NK-92 (cell line): ENCODE measurements around the gene MOCS3.
"Not testable (repeated sequence)": the region's sequence is repeated elsewhere in the genome, so short reads cannot be mapped to it uniquely, and the experiment has no call there.

ENCODE experiments used
- DNase-seq: peaks from one replicate; lab custom pipeline; 2025; ENCODE audit not compliant: unreplicated experiment; lab: John Stamatoyannopoulos, UW

Gene MOCS3

DNA sequence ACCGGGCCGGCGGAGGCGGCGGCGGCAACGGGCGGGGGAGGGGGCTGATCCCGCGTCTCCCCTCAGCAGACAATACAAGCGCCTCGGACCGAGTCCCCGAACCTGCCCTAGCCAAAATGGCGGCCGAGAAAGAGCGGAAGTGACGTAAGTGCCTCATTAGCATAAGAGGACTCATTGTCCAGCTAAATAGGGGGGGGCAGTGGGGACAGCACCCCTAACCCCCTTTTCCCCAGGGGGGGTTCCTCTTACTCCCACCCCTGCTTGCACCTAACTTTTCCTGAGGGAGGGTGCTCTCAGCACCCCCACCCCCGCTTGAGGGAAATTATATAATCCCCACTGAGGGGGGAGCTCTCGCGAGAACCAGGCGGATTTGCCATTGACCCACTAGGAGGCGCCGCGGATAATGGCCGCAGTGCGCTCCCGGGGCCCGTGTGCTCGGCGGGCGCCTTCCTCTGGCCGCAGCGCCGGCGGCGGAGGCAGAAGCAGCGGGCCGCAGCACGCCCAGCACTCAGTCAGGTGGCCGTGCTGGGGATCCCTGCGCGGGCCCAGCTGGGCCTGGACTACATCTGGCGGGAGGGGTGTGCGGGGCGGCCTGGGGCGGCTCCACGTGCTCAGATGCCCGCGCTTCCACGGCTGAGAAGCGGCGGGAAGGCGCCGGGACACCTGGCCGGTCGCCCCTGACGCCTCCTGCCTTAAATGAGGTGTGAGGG is 27.2 kb upstream of the MOCS3 start, which contains the start of gene ADNP:
Gene ADNP, minus strand, starts transcription at position 132 of the 710 bp plus-strand sequence. CDS start 27,441 bp downstream, outside the sequence.
- DNase-seq: peak; percentile 44

DNA sequence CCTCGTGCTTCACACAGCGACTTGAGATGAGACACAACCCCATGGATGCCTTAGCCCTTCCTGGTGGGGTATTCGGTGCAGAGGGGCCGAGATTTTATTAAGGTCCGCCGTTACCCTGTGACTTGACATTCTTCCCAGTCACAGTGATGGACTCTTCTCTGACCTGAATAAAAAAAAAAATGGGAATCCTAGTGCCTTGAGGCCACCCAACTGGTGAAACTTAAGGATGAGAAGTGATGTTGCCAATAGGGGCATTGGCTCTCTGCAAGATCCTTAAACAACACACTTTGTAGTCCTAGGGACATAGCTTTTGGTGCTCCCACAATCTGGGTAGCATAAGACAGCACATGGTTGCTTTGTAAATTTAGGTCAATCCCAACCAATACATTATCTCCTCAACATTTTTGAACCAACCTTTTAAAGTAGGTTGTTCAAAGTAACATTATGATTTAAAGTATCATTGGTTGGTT is 26.6 kb upstream of the MOCS3 start:
- DNase-seq: no peak

DNA sequence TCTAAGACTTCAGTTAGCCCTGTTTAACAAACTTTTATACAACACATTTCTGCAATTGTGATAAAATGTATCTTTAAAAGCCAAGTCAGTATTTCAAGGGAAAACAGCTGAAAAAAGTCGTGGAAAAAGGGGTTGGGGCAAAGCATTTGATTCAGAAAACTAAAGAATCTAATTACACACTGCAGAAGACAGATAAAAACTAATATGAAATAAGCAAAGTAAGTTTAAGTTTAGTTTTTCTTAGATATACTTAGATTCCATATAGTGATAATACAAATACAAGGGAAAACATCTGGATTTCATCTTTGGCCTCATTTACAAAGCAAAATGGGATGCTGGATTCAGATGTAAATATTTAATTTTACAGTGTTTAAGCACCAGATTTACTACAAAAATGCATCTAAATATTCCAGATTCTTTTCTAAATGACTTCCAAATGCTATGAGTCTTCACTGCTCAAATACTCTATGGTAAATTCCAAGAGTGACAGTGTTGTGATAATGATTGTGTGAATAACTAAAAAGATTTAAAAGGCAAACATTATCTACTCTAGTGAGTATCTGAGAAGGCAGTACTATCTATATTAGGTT is 25.8 kb upstream of the MOCS3 start:
- no peak for DNase-seq

DNA sequence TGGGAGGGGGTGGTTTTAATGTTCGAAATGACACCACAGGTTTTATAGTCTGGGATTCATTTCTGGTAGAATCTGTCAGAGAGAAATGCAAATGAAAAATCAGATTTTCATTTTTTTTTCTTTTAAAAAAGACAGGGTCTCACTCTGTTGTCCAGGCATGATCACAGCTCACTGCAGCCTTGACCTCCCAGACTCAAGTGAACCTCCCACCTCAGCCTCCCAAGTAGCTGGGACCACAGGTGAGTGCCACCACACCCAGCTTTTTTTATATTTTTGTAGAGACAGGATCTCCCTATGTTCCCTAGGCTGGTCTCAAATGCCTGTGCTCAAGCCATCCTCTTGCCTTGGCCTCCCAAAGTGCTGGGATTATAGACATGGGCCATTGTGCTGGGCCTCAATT is 25.0 kb upstream of the MOCS3 start:
- DNase-seq: no peak

DNA sequence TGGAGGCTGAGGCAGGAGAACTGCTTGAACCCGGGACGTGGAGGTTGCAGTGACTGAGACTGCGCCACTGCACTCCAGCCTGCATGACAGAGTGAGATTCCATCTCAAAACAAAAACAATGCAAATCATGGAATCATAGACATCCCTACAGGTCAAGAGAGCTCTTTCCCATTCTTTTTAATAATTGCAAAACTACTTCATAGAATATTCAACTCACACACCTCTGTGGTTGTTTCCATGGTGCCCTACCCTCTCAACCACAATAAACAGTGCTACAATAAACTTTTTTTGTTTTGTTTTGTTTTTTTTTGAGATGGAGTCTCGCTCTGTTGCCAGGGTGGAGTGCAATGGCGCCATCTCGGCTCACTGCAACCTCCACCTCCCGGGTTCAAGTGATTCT is 15.5 kb upstream of the MOCS3 start:
- DNase-seq: no peak

DNA sequence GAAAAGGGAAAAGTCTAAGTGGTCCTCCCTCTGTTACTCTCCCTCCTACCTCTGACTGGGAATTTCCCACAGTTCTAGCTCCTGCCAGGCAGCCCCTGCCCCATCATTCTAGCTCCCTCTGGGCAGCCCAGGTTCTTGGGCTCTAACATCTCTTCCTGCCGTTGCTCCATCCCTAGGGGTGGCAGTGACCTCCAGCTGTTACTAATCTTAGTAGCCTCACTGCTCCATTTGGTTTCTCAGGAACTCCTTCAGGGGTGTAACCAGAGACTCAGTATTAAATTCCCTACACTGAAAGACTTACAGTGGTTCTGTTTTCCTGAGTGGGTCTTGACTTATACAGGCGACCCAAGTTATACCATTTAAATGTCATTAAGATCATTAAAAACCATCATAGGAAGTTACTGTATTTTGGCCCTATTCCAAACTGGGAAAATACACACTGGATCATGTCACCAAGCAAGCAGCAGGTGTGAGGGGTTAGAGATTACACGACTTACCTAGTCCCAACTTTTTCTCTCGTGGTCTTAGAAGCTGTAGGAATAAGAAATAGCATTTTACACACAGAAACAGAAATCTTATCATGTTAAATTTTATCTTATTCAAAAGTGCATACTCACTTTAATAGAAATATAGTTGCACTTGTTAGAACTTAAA is 10.4 kb upstream of the MOCS3 start:
- no peak for DNase-seq

DNA sequence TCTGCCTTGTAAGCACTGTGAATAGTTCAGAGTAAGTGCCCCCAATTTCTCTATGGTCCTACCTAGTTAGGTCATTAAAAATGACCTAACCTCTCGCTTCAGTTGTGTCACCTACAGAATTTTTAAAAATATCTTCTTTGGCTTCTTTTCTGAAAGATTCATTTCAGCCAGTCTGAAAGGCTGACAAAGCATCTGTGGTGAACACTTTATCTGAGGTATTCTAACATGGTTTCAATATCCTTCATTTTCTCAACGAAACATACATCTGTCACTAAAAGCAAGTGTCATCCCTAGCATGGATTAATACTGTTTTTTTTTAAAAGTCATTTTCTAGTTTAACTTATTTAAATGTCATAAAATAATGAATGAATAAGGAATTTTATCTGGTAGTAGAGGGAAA is 5.4 kb upstream of the MOCS3 start:
- no peak for DNase-seq

DNA sequence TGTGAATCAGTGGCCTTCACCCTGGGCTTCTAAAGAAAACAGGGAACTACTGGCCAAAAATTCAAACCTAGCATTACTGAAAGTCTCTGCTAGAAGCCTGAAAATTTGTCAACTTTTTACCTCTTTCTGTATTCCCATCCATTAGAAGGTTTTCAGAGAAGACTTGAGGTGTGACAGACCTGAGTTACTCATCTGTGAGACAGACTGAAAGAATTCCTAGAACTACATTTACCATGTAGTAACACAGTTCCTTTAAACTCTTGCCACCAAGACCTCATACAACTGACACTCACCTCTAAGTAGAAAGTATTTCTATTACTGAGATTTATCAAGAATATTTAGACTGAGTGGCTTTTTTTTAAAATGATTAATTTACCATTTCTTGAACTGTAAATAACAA is 4.8 kb upstream of the MOCS3 start:
- no peak for DNase-seq

DNA sequence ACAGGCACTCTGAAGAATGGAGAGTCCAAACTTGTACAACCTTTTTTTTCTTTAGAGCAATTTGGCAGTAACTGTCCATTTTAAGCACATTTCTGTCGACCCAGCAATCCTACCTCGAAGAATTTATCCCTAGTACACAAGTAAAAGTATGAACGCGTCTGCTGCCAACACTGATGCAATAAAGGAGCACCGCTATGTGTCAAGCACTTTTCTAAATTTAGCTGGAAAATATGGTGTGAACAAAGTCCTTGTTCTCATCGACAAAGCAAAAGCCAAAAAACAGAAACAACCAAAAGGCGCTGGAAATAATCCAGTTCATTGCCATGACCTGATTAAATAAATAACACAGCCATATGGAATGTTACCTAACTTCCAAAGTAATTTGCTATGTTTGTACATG is 1.3 kb upstream of the MOCS3 start:
- DNase-seq: no peak

DNA sequence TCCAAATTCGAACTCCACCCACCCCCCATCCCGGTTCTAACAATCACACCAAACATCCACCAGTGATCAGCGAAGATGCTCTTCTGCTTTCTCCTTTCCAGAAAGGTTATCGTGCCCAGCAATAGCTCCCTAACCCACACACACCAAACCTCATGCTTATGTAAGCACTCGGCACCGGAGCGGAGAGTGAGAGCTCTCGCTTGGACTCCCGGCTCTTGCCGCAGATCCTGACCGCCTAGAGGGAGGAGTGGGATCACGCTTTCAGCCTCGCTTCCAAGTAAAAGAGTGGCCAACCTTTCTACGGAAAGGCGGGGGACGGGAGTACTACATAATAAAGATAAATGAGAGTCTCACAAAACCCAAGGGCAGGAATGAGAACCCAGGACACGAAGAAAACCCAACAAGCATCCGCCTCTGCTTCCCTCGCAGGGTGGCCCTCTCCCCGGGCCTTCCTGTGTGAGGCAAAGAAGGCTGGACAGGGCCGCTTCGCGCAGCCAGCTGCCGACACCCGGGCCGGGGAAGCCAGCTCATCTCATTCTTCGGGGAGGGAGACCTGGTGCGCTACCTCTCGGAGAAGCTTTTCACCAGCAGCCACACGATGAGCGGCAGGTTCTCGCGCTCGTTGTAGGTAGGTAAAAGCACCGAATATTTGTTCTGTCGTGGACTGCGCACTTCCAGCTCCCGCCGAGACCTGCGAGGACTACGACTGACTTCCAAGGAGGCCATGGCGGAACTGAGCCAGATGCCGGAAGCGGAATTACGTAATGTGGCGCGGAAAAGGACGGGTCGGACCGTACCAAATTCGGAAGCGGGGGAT is 612 bp upstream of the MOCS3 start, which contains the start of gene DPM1:
Gene DPM1, minus strand, starts transcription at position 735 of the 817 bp plus-strand sequence. Its CDS starts 9 bp downstream, at position 726.
- DNase-seq: peak; percentile 38

DNA sequence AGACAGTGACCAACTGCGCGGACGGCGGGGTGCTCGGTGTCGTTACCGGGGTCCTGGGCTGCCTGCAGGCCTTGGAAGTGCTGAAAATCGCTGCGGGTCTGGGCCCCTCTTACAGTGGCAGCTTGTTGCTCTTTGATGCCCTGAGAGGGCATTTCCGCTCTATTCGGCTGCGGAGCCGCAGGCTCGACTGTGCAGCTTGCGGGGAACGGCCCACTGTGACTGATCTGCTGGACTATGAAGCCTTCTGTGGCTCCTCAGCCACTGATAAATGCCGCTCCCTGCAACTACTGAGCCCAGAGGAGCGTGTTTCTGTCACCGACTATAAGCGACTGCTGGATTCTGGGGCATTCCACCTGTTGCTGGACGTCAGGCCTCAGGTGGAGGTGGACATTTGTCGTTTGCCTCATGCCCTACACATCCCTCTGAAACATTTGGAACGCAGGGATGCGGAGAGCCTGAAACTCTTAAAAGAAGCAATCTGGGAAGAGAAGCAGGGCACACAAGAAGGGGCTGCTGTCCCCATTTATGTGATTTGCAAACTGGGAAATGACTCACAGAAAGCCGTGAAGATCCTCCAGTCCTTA is 1.0 kb downstream of the MOCS3 start:
- DNase-seq: no peak

DNA sequence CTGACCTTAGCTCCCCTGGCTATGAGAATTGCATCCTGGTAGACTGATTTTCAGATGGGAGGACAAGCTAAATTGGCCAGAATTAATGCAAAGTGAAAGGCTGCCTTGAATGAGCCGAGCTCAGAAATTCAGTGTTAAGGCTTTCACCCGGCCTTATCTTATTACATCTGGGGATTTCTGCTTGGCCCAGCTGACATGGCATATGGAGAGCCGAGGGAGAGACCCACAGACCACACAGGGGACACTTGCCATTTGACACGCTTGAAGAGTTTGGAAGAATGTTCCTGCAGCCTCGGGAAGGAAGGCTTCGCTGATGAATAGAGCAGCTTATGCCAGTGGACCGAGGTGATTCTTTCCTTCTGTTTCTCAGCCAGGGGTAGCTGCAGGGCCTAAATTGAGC is 9.0 kb downstream of the MOCS3 start:
- DNase-seq: no peak

DNA sequence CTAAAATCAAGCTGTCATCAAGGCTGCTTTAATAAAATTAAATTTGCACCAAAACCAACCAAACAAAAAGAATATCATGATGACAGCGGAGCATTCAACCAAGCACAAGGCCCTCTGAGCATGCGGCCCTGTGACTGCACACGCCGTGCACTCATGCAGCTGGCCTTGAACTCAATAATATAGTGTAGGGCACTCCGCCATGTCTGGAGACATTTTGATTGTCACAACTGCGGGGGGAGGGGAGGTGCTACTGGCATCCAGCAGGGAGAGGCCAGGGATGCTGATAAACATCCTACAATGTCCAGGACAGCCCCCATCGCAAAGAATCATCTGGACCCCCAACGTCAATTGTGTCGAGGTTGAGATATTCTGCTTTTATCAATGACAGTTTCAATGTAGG is 9.7 kb downstream of the MOCS3 start:
- DNase-seq: no peak

DNA sequence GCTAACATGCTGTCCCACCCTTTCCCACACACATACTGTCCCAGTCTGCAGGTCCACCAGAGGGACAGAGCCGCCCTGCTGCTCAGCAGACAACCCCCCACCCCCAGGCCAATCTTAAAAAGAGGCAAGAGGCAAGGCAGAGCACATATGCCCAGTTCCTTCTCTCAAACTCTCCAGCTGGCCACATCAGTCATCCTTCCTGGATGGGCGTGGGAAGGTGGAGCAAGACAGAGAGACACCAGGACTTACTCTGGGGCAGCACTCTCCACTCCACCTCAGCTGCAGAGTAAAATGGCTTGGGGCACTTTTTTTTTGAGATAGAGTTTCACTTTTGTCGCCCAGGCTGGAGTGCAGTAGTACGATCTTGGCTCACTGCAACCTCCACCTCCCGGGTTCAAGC is 10.8 kb downstream of the MOCS3 start:
- DNase-seq: no peak

DNA sequence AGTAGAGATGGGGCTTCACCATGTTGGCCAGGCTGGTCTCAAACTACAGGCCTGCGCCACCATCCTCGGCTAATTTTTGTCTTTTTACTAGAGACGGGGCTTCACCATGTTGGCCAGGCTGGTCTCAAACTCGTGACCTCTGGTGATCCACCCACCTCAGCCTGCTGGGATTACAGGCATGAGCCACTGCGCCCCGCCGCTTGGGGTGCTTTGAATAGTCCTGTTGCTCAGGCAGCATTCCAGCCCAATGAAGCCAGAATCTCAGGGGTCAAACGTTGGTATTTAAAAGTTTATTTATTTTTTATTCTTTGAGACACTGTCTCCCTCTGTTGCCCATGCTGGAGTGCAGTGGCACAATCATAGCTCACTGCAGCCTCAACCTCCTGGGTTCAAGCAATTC is 11.3 kb downstream of the MOCS3 start:
- DNase-seq: no peak

DNA sequence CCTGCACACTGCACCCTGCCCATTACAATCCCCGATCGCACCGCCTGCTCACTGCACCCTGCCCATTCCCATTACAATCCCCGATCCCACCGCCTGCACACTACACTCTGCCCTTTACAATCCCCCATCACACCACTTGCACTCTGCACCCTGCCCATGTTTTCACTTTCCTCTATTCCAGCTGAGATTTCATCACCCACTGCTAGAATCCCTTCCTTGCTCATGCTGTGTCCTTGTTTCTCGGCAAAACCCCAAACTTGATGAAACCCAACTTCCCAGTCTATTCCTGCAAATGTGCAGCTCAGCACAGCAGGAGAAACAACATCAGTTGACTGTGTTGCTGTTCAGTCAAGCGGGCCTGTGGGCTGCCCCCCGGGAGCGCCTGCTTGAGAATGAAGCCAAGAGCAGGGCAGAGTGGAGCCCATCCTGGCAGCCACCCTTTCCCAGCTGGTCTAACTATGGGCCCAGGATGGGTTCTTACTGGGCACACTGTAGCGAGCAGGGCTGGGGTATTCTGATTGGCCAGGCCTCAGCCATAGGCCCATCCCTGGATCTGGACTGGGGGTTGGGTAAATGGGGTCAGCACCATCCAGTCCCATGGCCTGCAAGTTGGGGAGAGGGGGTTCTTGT is 17.2 kb downstream of the MOCS3 start:
- no peak for DNase-seq

DNA sequence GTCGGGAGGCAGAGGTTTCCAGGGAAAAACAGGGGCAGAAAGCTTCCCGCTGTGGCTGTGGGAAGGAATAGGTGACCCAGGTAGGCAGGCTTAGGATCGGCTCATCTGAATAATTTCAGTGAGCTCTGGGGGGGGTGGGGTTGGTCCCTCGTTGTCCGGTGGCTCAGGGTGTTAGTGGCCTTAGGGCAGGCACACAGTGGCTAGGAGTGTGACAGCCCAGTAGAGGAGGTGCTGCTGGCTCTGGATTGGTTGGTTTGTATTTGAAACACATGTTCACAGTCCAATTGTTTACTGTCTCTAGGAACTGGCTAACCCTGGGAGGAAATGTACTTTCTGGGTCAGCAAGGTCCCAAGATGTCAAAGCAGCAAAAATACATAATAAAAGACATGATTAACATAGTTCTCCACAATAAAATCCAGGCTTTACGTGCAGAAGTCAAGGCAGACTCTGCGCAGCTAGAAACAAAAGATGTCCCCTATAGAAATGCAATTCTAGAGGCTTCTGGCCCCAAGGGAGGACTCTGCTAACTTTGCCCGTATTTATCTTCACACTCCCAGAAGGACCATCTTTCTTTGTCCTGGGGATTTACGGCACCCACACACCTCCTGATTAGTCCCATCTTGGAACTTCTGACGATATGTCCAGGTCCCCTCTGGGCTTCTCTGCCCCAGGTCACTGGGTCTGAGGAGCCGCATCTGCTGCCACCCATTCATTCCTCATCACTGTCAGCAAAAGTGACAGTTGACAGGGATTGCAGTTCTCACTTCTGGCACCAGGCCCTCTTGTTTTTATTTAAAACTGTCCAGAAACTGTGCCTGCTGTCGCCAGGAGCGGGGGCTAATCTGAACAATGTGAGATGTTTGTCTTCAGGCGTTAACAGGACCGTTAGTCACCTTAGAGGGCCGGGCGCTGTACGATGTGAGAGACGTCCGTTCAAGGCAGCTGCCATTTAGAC is 18.7 kb downstream of the MOCS3 start:
- no peak for DNase-seq

DNA sequence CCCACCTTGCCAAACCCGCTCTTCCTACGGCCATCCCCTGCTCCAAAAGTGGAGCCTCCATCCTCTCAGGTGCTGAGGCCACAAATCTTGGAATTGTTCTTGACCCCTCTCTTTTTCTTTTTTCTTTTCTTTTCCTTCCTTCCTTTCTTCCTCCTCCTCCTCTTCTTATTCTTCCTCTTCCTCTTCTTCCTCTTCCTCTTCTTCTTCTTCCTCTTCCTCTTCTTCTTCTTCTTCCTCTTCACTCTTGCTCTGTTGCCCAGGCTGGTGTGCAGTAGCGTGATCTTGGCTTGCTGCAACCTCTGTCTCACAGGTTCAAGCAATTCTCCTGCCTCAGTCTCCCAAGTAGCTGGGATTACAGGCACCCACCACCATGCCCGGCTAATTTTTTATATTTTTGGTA is 19.9 kb downstream of the MOCS3 start:
- not testable (repeated sequence) for DNase-seq

DNA sequence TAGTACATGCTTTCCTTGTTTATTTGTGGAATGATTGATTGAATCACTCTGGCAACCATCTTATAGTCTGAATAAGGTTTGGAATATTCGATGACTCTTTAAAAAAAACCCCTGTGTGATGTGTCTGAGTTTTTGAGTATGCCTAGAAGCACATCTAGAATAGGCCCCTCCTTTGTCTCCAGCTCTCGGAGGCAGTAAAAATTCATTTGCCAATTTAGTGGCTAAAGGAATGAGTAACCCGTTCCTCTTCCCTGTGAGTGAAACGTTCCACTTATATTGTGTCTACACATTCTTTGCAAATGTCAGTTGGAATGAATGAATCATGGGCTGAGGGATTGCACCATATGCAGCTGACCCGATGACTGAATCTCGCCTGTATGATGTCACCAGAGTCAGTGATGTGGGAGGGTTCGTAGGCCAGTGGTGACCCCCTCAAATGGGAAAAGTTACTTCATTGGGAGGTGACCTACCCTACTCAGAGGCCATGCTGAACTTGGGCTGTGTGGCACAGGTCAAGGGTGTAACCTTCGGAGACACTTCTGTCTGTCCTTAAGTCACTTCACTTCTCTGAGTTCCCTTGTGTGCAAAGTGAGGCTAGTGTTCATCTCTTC is 21.6 kb downstream of the MOCS3 start:
- DNase-seq: no peak
